Activated CD8-positive, alpha-beta memory T cell treated with anti-CD3 and anti-CD28 coated beads for 4 hours (primary cell): Measurements from ENCODE around the gene SKA1.
A peak's percentile ranks its signal among the peaks of the same experiment; 100 is the strongest.

Source experiments
- DNase-seq, 2 donors: peaks; one replicate each; pipeline ENCODE4 v3.0.0-alpha.2; 2020; ENCODE audit warnings: low read depth in 2 of 2

Gene SKA1, protein sequence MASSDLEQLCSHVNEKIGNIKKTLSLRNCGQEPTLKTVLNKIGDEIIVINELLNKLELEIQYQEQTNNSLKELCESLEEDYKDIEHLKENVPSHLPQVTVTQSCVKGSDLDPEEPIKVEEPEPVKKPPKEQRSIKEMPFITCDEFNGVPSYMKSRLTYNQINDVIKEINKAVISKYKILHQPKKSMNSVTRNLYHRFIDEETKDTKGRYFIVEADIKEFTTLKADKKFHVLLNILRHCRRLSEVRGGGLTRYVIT

GRCh38 chr18:50374753-50375391, at the start of gene SKA1:
Gene SKA1, plus strand, starts transcription at chr18:50375046. Its CDS starts 785 bp downstream, at chr18:50375831.
- DNase-seq, result peak; percentile 83 to 84

DNA sequence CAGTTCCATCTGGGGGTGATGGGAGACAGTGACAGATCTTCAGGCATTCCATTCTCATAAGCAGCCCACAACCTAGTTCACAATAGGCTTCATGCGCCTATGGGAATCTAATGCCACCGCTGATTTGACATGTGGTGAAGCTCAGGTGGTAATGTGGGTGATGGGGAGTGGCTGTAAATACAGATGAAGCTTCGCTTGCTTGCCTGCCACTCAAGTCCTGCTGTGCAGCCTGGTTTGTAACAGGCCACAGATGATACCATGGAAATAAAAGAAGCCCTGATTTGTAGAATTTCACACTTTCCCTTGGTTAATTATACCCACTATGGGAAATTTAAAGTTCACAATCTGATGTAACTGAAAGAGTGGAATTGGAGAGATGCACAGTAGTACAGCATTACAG, 46.9 kb upstream of the SKA1 start:
- DNase-seq, result no peak

DNA sequence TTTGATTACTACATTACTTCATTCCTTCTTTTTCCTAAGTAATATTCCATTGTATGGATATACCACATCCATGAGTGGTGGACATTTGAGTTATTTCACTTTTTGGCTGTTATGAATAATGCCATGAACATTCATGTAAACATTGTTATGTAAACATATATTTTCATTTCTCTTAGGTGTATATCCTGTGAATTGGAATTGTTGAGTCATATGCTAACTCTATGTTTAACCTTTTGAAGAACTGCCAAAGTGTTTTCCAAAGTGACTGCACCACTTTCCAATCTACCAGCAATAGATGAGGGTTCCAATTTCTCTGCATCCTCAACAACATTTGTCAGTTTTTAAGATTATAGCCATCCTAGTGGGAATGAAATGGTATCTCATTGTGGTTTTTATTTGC, 44.7 kb upstream of the SKA1 start:
- DNase-seq, result no peak

GRCh38 chr18:50331691-50332090, 43.2 kb upstream of the SKA1 start:
- DNase-seq, result no peak

GRCh38 chr18:50334546-50335152, 40.2 kb upstream of the SKA1 start:
- DNase-seq, result no peak

- DNase-seq, result no peak
Observed at GRCh38 chr18:50338122-50338521, 36.7 kb upstream of the SKA1 start.

DNA sequence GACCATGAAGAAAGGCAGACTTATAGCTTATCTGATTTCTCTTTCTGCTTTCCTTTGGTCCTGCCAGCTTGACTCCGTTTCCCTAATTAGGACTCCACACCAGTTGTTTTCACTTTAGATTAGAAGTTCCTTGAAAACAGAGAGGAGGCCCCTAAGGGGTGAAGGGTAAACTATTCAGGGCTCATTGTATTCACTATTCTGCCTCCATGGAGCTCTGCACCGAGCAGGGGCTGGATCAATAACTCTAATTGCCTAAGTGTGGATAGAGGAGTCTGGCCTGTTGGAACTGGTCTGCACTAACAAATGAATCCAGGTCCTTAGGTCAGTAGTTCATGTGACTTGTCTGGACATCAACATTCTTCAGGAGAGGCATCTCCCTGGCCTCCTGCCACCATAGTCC, 36.1 kb upstream of the SKA1 start:
- no peak for DNase-seq

DNA sequence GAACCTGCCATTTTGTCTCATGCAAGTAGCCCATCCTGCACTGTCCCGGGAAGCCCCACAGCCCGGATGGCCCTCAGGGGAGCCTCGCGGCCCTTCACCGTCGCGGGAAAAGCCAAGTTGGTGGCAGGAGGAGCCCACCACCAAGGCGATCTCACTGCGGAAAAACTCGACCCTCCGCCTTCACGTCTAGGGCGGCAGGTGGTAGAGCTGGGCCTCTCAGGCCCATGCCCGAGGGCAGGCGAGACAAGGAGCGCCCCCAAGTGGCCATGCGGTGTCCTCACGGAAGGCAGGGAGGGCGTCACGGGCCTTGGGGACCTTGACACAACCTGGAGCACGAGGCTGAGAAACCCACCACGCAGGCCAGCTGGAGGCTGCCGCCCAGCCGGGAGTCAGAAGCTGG, 34.8 kb upstream of the SKA1 start:
- DNase-seq, result no peak

- DNase-seq, result no peak
Observed at GRCh38 chr18:50341443-50341842, 33.4 kb upstream of the SKA1 start.

DNA sequence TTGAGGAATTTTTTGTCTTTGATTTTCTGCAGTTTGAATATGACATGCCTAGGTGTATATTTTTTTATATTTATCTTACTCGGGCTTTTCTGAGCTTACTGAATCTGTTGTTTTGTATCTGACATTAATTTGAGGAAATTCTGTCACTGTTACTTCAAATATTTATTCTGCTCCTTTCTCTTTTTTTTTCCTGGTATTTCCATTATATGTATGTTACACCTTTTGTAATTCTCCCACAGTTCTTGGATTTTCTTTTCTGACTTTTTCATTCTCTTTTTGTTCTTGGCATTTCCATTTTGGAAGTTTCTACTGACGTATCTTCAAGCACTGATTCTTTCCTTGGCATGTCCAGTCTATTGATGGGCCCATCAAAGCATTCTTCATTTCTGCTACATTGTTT, 24.1 kb upstream of the SKA1 start:
- no peak for DNase-seq

DNA sequence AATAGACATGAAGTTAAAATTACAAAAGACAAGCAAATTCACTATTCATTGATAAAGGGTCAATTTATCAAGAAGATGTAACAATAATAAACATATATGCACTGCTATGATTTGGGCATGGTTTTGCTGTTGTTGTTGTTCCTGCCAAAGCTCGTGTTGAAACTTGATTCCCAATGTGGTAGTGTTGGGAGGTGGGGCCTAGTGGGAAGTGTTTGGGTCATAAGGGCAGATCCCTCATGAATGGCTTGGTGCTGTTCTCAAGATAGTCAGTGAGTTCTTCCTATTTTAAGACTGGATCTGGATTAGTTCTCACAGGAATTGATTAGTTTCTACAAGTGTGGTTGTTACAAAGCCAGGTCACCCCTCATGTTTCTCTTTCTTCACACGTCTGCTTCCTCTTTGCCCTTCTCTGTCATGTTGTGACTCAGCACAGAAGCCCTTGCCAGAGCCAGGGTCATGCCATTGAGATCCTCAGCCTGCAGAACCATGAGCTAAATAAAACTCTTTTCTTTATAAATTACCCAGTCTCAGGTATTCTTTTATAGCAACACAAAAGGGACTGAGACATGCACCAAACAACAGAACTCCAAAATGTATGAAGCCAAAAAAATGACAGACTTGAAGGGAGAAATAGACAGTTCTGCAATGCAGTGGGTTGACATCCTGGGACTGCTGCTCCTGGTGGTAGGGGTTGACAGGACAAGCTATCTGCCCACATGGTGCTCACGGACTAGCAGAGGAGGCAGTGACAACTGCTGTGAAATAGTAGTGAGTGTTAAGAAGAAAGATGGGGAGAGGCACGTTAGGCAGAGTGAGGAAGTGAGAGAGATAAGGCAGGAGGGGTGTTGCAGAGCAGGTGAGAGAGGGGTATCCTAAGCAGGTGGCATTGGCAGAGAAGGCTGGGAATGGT, 18.6 kb upstream of the SKA1 start:
- DNase-seq, result no peak

GRCh38 chr18:50358844-50359243, 16.0 kb upstream of the SKA1 start:
- no peak for DNase-seq

- no peak for DNase-seq
Observed at GRCh38 chr18:50359806-50360205, 15.0 kb upstream of the SKA1 start.

GRCh38 chr18:50360611-50361010, 14.2 kb upstream of the SKA1 start:
- DNase-seq, result no peak

DNA sequence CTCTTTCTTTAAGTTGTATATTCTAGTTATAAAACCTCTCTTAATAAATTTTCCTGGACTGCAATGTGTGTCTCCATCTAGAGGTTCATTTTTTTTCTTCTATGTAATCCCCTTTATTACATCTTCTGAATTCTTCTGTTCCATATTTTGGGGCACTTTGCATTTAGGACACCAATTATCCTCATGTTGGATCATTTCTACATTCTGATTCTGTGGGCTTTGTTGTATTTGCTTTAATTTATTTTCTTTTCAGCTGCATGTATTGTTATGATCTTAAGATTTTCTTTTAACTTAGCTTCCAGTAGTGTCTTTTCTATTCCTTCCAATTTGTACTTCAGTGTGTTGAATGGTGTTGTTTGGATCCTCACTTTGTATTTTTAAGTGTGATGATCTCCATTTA, 5.2 kb upstream of the SKA1 start:
- no peak for DNase-seq

GRCh38 chr18:50372743-50373142, 2.1 kb upstream of the SKA1 start:
- DNase-seq, result no peak

DNA sequence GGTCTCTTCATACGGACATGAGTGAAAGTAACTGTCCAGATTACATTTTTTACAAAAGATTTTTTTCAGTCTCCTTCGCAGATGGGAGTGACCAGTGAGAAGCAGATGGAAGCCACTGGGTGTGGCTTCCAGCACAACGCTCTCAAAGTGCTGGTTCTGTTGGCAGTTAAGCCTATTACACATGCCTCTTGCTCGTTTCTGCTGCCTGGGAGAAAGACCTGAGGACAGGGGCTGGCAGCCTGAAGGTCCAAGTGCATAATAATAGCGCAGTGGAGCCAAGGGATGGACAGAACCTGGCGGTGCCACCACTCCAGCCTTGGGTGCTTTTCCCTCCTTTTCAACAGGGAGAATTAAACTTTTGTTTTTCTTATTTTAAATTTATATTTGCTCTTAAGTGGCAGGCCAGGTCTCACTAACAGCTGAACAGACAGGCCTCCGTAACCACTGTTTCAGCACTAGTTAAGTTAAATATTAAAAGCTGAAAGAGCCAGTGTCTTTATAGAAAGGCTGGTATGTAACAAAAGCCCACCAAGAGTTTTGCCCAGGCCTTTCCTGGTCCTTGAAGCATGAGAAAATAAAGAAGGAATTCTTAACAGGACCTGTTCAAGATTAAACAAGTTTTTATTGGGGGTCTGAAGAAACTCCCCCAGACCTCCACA, 1.2 kb upstream of the SKA1 start:
- DNase-seq, result no peak

DNA sequence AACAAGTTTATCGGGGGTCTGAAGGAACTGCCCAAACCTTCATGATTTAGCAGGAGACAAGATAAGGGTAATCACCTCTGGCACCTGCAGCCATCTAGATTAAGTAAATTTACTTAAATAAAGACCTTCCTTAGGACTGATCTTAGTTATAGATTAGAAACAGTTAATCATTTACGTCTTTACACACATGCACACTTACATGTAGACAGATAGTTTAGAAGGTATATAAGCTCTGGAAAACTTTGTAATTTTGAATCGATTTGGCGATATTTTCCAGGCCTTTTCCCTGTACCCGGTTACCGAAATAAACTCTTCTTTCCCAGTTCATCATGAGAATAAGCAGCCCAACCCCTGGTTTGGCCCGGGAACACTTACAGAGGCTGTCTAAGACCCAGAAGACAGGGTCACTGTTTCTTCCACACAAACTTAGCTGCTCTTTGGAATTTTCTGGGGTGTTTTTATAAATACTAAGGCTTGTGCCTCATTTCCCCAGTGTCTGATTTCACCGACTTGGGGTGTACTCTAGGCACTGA, 560 bp upstream of the SKA1 start:
- no peak for DNase-seq

GRCh38 chr18:50377061-50377798, 2.4 kb downstream of the SKA1 start:
- DNase-seq, result no peak

DNA sequence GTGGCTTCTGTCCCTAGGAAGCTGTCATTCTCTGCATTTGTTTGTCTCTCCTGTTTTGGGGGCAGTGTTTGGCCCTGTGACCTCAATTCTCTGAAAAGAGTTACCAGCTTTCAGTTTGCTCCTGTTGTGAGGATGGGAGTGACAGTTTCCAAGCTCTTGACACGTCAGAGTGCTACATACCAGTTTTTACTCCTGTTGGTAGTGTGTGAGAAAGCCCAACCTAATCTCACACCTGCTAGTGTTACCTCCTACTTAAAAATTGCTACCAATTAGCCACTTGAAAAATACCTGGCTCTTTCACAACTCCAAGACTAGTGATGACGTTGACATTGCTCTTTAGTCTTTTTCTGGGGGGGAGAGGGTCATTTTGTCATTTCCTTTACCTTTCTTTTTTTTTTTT, 14.1 kb downstream of the SKA1 start:
- DNase-seq, result no peak

- no peak for DNase-seq
Observed at GRCh38 chr18:50393802-50394201, 19.0 kb downstream of the SKA1 start.
